Nucleus accumbens (tissue), 56 donors: ENCODE results near the gene RECK.
A peak's percentile ranks its signal among the peaks of the same experiment; 100 is the strongest.

ENCODE experiments used
- DNase-seq, 56 donors: peaks; one replicate each; lab custom pipeline; 2025; lab: John Stamatoyannopoulos, UW

The RECK gene

GRCh38 chr9:36136272-36136893, 99.7 kb downstream of the RECK start, which contains the start of gene GLIPR2:
Gene GLIPR2, plus strand, starts transcription at chr9:36136733. Its CDS starts 46 bp downstream, at chr9:36136779.
- DNase-seq = peak in 47 of 56 donors; percentile 29 to 86 (median 61)

GRCh38 chr9:36136894-36137391, 100.2 kb downstream of the RECK start:
- peak in 4 of 56 donors; percentile 30 to 70 (median 61) for DNase-seq

- peak in 6 of 56 donors; percentile 19 to 53 (median 37) for DNase-seq
These were observed 100.8 kb downstream of the RECK start for GRCh38 chr9:36137392-36138004.

- DNase-seq = no peak
These were observed 101.8 kb downstream of the RECK start for GRCh38 chr9:36138496-36138895.

GRCh38 chr9:36138901-36139300, 102.2 kb downstream of the RECK start:
- no peak for DNase-seq

GRCh38 chr9:36140086-36141084, 103.7 kb downstream of the RECK start:
- DNase-seq = no peak

- peak in 13 of 56 donors; percentile 13 to 61 (median 29) for DNase-seq
These were observed 104.6 kb downstream of the RECK start for GRCh38 chr9:36141288-36141687.

- no peak for DNase-seq
These were observed 105.0 kb downstream of the RECK start for GRCh38 chr9:36141761-36142160.

- DNase-seq = peak in 8 of 56 donors; percentile 18 to 39 (median 28)
These were observed 106.0 kb downstream of the RECK start for GRCh38 chr9:36142510-36143244.

- DNase-seq = no peak
These were observed 106.5 kb downstream of the RECK start for GRCh38 chr9:36143245-36143641.

- DNase-seq = no peak
These were observed 107.9 kb downstream of the RECK start for GRCh38 chr9:36144309-36145232.

GRCh38 chr9:36145970-36146369, 109.3 kb downstream of the RECK start:
- no peak for DNase-seq

GRCh38 chr9:36146651-36147050, 109.9 kb downstream of the RECK start:
- DNase-seq = no peak

GRCh38 chr9:36147441-36148175, 110.9 kb downstream of the RECK start:
- DNase-seq = no peak

- DNase-seq = peak in 54 of 56 donors; percentile 63 to 99 (median 88)
These were observed 111.8 kb downstream of the RECK start for GRCh38 chr9:36148311-36149051.

- DNase-seq = peak in 4 of 56 donors; percentile 14 to 36 (median 26)
These were observed 112.5 kb downstream of the RECK start for GRCh38 chr9:36149197-36149596.

- peak in 2 of 56 donors; percentile 16 to 26 for DNase-seq
These were observed 114.0 kb downstream of the RECK start for GRCh38 chr9:36150574-36151315.
